NCI-H2227 treated with DMSO at 0.1 percent for 48 hours (cell line): ENCODE results near the gene L1CAM.
"Not testable (repeated sequence)": the region's sequence is repeated elsewhere in the genome, so short reads cannot be mapped to it uniquely, and the experiment has no call there.

Experiments used
- DNase-seq: peaks from one replicate; lab custom pipeline; 2025; lab: John Stamatoyannopoulos, UW

L1CAM gene

GRCh38 chrX:153828308-153828707, 57.7 kb downstream of the L1CAM start:
- DNase-seq: no peak

GRCh38 chrX:153827903-153828302, 58.1 kb downstream of the L1CAM start:
- no peak for DNase-seq

DNA sequence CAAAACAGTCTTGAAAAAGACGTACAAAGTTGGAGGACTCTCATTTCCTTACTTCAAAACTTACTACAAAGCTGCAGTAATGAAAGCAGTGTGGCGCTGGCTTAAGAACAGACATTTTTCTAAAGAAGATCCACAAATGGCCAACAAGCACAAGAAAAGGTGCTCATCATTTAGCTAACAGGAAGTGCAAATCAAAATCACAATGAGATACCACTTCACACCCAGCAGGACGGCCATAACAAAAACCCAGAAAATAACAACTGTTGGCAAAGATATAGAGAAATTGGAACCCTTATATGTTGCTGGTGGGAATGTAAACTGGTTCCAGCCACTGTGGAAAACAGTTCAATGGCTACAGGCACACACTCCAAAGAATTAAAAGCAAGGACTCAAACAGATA, 59.0 kb downstream of the L1CAM start:
- DNase-seq: no peak

DNA sequence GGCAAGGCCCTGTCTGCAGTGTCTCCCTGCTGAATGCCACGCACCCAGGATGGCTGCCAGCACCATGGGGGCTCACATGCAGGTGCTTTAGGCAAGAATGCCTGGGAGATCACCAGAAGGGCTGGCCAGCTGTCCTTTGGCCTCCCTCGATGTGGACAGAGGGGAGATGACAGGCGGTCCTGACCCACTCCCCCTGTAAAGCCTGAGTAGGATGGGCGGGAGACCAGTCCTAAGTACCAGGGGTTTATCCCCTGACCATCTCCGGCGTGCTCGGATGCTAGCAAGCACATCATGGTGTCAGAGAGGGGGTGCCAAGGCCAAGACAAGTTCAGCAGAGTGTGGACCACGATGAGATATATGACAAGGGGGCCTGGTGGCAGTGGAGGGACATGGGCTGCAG, 60.9 kb downstream of the L1CAM start:
- no peak for DNase-seq

DNA sequence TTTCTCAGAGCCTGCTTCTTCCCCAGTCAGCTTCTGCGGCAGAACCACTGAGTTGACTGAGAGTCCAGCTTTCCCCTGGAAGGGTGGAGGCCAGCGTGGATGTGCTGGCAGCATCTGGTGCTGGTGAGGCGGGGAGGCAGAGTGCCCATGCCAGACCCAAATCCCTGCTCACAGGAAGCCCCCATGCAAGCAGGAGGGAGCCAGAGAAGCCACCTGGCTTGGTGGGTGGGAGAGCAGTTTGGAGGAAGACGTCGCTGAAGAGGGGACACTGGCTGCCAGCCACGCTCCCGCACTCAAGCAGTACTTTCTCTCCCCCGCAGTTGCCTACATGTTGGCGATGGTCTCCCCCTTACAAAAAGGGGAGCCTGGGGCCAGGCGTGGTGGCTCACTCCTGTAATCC, 61.6 kb downstream of the L1CAM start:
- DNase-seq: no peak

DNA sequence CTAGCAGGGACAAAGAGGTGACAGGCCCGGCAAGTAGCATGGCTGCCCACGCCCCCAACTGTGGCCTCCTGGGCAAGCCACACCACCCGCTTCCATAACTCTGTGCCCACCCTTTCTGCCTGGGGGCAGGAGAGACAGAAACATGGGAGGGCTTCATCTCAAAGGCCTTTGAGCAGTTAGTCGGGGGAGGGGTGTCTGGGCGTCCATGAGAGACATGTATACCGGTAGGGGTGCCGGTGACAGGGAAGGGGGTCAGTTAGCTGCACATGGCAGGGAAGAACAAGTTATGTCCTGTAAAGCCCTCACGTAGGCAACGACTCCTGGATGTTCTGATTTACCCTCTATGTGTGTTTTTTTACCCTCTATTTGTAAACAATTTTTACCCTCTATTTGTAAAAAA, 64.9 kb downstream of the L1CAM start:
- no peak for DNase-seq

DNA sequence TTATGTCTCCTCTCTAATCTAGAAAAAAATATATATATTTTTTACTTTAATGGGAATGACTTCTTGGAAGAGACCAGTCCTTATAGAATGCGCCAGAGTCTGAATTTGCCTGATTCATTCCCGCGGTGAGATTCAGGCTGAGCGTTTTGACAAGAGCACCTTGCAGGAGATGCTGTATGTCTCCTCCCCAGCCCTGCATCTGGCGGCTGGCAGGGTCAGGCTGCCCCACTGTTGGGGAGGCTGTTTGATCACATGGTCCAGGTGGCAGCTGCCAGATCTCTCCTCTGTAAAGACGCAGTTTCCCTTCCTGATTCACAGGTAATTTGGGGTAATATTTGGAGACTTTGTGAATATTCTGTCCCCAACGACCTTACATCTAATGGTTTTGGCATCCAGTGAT, 65.4 kb downstream of the L1CAM start:
- DNase-seq: peak; percentile 45

DNA sequence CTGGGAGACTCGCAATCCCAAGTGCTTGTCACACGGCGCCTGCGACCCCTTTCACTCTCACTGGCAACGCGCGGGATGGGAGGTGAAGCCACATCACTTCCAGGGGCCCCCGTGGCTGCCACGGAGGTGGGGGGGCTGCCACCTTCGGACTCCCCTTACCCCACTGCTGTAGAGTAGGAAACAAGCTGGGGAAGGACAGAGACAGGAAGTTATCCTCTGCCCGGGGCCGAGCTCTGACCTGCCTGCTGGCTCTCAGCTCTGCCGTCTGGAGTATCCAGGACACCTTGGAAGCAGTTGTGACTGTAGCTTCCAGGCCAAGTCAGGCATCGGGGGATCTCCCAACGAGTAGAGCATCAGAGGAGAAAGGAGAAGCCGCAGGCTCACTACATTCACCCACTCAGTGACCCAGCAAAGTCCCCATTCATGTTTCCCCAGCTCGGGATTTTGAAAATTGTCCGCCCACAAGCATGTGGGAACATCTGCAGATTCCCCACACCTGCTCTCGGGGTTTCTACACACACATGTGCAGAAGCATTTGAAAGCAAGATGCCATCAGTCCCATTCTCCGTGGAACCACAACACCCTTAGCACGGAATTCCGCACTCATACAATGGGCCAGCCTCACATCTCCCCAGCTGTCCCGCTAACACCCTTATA, 66.5 kb downstream of the L1CAM start:
- DNase-seq: no peak

- peak; percentile 46 for DNase-seq
Measured at GRCh38 chrX:153818571-153819383, 67.2 kb downstream of the L1CAM start.

DNA sequence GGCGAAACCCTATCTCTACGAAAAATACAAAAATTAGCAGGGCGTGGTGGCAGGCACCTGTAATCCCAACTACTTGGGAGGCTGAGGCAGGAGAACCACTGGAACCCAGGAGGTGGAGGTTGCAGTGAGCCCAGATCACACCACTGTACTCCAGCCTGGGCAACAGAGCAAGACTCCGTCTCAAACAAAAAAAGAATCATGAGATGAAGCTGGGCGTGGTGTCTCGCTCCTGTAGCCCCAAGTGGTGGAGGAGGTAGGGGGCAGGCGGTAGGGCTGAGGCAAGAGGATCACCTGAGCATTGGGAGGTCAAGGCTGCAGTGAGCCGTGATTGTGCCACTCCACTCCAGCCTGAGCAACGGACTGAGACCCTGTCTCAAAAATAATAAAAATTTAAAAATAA, 67.9 kb downstream of the L1CAM start:
- DNase-seq: not testable (repeated sequence)

GRCh38 chrX:153816831-153817690, 68.9 kb downstream of the L1CAM start:
- DNase-seq: no peak

DNA sequence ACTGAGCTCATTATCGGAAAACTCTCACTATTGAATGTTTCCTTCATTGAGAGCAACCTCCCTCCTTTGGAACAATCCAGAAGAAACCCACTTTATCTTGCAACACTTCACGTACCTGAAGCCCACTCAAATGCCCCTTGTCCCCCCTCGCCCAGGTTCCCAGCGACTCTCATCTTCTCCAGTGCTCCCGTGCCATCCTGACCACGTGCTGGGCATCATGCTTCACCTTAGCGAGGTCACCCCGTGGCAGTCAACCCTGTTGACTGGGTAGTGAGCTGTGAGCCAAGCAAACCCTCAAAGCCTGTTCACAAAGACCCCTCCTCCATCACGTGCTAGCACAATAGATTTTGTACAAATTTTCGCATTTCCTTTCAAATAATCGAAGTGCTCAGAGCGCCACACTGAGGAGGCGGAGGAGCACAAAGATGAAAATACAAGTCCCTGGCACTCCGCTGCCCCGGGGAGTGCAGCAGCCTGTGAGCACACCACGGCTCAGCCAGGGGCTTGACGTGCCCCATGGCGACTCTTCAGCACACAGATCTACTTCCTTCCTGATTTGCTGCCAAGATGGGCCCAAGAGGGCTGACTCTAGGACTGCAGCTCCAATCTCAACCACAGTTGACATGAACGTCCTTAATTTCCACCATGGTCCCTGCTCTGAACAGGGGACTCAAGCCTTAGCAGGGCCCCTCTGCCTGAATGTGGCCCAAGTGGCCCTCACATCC, 71.2 kb downstream of the L1CAM start:
- no peak for DNase-seq

DNA sequence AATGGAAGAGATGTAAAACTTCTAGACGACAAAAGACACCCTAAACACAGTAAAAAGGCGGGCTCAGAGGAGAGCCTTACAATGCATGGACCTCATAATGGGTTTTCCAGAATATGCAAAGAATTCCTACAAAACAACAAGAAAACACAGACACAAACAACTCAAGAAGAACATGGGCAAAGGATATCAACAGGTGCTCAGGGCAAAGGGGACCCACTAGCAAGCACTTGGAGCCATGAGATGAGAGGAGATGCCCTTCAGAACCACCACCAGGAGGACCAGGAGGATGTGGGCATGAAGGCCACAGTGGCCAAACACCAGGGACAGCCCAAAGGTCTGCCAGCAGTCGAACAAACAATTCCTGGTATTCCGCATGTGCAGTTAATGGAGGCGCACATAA, 72.8 kb downstream of the L1CAM start:
- DNase-seq: no peak

GRCh38 chrX:153812220-153812619, 73.8 kb downstream of the L1CAM start:
- peak; percentile 58 for DNase-seq
